Fibroblast of lung (primary cell): ENCODE results near the gene C12orf76.

Experiments
- EZH2 ChIP-seq: IDR thresholded peaks from 2 replicates; pipeline ENCODE4 v1.5.1; 2012; ENCODE audit warnings: low read length, control low read depth, mild to moderate bottlenecking; ENCODE audit errors: missing control alignments
- TF ChIP-seq, protein P1 (sequence below), 2 donors: IDR thresholded peaks in 1 of 2; conservative IDR thresholded peaks in 1 of 2; 1 replicate in 1 of 2; 2 replicates in 1 of 2; pipeline ENCODE4 v1.5.1; 2011 to 2012; ENCODE audit warnings: low read length in 2 of 2, control low read depth in 1 of 2, inconsistent platforms in 1 of 2, low read depth in 1 of 2, mild to moderate bottlenecking in 1 of 2

DNA sequence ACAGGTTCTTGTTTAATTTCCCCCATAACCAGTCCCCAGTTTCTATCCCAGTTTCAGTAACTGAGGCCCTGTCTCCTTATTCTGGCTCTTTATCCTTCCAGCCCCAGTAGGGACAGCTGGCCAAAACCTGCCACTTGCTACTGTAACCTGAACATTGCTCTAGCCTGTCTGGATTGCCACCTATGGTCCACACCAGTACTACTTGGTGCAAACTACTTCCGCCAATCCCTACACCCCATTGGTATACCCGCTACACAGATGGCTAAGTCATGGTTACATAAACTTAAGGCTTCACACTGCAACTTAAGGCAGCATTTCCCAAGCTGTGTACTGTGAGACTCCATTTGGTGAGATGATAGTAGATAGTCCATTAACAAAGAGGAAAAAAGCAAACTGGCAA lies 20.3 kb upstream of the C12orf76 start:
- TF ChIP-seq, protein P1, sequence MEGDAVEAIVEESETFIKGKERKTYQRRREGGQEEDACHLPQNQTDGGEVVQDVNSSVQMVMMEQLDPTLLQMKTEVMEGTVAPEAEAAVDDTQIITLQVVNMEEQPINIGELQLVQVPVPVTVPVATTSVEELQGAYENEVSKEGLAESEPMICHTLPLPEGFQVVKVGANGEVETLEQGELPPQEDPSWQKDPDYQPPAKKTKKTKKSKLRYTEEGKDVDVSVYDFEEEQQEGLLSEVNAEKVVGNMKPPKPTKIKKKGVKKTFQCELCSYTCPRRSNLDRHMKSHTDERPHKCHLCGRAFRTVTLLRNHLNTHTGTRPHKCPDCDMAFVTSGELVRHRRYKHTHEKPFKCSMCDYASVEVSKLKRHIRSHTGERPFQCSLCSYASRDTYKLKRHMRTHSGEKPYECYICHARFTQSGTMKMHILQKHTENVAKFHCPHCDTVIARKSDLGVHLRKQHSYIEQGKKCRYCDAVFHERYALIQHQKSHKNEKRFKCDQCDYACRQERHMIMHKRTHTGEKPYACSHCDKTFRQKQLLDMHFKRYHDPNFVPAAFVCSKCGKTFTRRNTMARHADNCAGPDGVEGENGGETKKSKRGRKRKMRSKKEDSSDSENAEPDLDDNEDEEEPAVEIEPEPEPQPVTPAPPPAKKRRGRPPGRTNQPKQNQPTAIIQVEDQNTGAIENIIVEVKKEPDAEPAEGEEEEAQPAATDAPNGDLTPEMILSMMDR (conservative IDR thresholded peaks at IDR 0.05 in 1 of 2, IDR thresholded peaks at IDR 0.05 in 1 of 2; ENCODE audit: low read depth in 1 of 2, low read length in 2 of 2) = no peak
- no peak for TF ChIP-seq EZH2
